ENCODE measurements around the gene NTM. TPM values are rescaled to one million over a fixed set of nuclear protein-coding genes. Genes with fewer than 3 reads are reported as not detected.

NTM gene
- total and polyA plus RNA-seq, 2 of the 8 experiments (the other 6 are each of a cell fraction or from before 2014, with no cell fraction given), result 13.4 to 20.0 TPM

- no peak overlapping the region for H2BK15ac ChIP-seq (ENCODE audit: low read length)
- H3K9me3 ChIP-seq (ENCODE audit: insufficient read depth in 2 of 2, low read depth in 1 of 2, low read length in 1 of 2), result no peaks in the 10 kb centered on the region
- no peaks in the 10 kb centered on the region for H3K79me2 ChIP-seq (ENCODE audit: control insufficient read depth in 1 of 2, insufficient read depth in 2 of 2, low read length in 2 of 2)
- no peak overlapping the region for H3K27ac ChIP-seq (ENCODE audit: low read depth, low read length)
- H3K23me2 ChIP-seq (ENCODE audit: low read depth, low read length), result no peaks in the 10 kb centered on the region
- no peak overlapping the region for H3K4me2 ChIP-seq (ENCODE audit: insufficient read depth in 1 of 2, low read depth in 2 of 2, low read length in 2 of 2)
- H2BK5ac ChIP-seq (ENCODE audit: low read depth, low read length), result no peak overlapping the region
- TF ChIP-seq YY1 (IDR thresholded peaks at IDR 0.05; ENCODE audit: low read depth, low read length), result no peak
- TF ChIP-seq CTBP2 (IDR thresholded peaks at IDR 0.05; ENCODE audit: borderline replicate concordance, insufficient read depth, insufficient read length, low read length), result no peak
- peak in 1 of 2 experiments; percentile 30; a peak in 2 of 4 replicates for TF ChIP-seq RAD21 (IDR thresholded peaks at IDR 0.05 in 1 of 2, conservative IDR thresholded peaks at IDR 0.05 in 1 of 2; ENCODE audit: low read depth in 2 of 2, low read length in 2 of 2)
- no peak overlapping the region for H2AFZ ChIP-seq (ENCODE audit: low read length)
- H3K27me3 ChIP-seq (replicated peaks in 1 of 4; ENCODE audit: control insufficient read depth in 3 of 4, extremely low read depth in 1 of 4, insufficient read depth in 3 of 4, low read length in 3 of 4), result no peaks in the 10 kb centered on the region
- H3K4me3 ChIP-seq (ENCODE audit: extremely low read depth in 1 of 4, insufficient read depth in 2 of 4, low read depth in 3 of 4, low read length in 4 of 4), result no peak overlapping the region
- no peak overlapping the region for H3K4ac ChIP-seq (replicated peaks; ENCODE audit: insufficient read length, low read depth, low read length)
- 90% methylated on average over 8 of the region's 8 CpGs; no CpG with 5 or more reads in 1 of the 2 experiments for WGBS, 2 experiments (ENCODE audit: extremely low coverage in 1 of 2, insufficient coverage in 1 of 2, insufficient read length in 1 of 2, insufficient replicate concordance in 2 of 2, low coverage in 1 of 2, low lambda C conversion rate in 2 of 2, missing lambda C conversion rate in 1 of 2)
- H3K14ac ChIP-seq (ENCODE audit: insufficient read length), result no peak overlapping the region
- H4K20me1 ChIP-seq (replicated peaks in 1 of 2; ENCODE audit: control insufficient read depth in 1 of 2, insufficient read depth in 2 of 2, low read length in 2 of 2), result no peaks in the 10 kb centered on the region
- H2AK5ac ChIP-seq (ENCODE audit: low read depth, low read length), result no peak overlapping the region
- H2BK12ac ChIP-seq (ENCODE audit: low read depth, low read length), result no peak overlapping the region
- H4K8ac ChIP-seq (ENCODE audit: extremely low read depth, insufficient read depth, low read length), result no peak overlapping the region
- no peak overlapping the region for H4K5ac ChIP-seq (ENCODE audit: insufficient read length, low read depth, low read length)
- peaks cover 0 to 3% (median 1%) of the 10 kb centered on the region in 4 experiments; a peak in 3 of 7 replicates for H3K4me1 ChIP-seq (replicated peaks in 1 of 4; ENCODE audit: control insufficient read depth in 3 of 4, insufficient read depth in 4 of 4, low read length in 3 of 4)
- ChIA-PET POLR2A (ENCODE audit: partially characterized antibody) (interaction anchor here (0.6 kb wide), 1 partner anchor 190 kb away, joined by 3 read pairs; no protein-coding TSS in a partner anchor), CTCF (ENCODE audit: partially characterized antibody) (interaction anchor here (0.7 to 4.2 kb wide), 12 partner anchors 9 to 345 kb away, joined by 3 to 21 read pairs (median 4); no protein-coding TSS in a partner anchor)
- H3K56ac ChIP-seq (replicated peaks; ENCODE audit: insufficient read length, low read depth, low read length), result no peak overlapping the region
- H2BK120ac ChIP-seq (replicated peaks; ENCODE audit: low read depth, low read length), result no peak overlapping the region
- no peaks in the 10 kb centered on the region; the same call in 1 of the 2 replicates for H3K79me1 ChIP-seq (ENCODE audit: low read depth, low read length)
- no peak overlapping the region for H4K91ac ChIP-seq (replicated peaks; ENCODE audit: insufficient read length, low read length)
- DNase-seq (ENCODE audit: low read depth in 1 of 2, low spot score in 2 of 2) (no peak), FAIRE-seq (no peak)
- H3K23ac ChIP-seq (ENCODE audit: insufficient read length), result no peak overlapping the region
- no peaks in the 10 kb centered on the region for H3K36me3 ChIP-seq (ENCODE audit: control insufficient read depth in 2 of 4, insufficient read depth in 4 of 4, low read length in 3 of 4)
- no peak overlapping the region for H2BK20ac ChIP-seq (ENCODE audit: low read length)
- H3K18ac ChIP-seq (ENCODE audit: extremely low read depth, low read length), result no peak overlapping the region
- no peak overlapping the region for H3K9ac ChIP-seq (replicated peaks in 1 of 4; ENCODE audit: extremely low read depth in 1 of 4, low read depth in 3 of 4, low read length in 3 of 4)
Observed at GRCh38 chr11:131409345-131409744, 38.9 kb downstream of the NTM start.
